ENCODE results near the gene COL5A1.

GRCh38 chr9:134847138-134847537, 205.5 kb downstream of the COL5A1 start:
- TF ChIP-seq CTCF (IDR thresholded peaks at IDR 0.05; ENCODE audit: low read length) (no peak), EZH2 (IDR thresholded peaks at IDR 0.05; ENCODE audit: borderline replicate concordance, low read length) (no peak)

Measured in OCI-LY1 (cell line).